GM20431 (cell line): ENCODE measurements around the gene NIPBL.
"Not testable (repeated sequence)": the region's sequence is repeated elsewhere in the genome, so short reads cannot be mapped to it uniquely, and the experiment has no call there.

Experiments used
- in situ Hi-C: fragments of 300-500 bp; cut with MseI, MboI; formaldehyde crosslinking; loops from one replicate; pipeline ENCODE4 v1.15.0; 2020; ENCODE audit warnings: low sequenced_read_pairs; ENCODE audit not compliant: unreplicated experiment

The NIPBL gene

GRCh38 chr5:37002176-37002751 lies 125.7 kb downstream of the NIPBL start:
- in situ Hi-C loops, result no loop called here

- in situ Hi-C loops, result no loop called here
Observed at GRCh38 chr5:37005252-37005651, 128.7 kb downstream of the NIPBL start.

DNA sequence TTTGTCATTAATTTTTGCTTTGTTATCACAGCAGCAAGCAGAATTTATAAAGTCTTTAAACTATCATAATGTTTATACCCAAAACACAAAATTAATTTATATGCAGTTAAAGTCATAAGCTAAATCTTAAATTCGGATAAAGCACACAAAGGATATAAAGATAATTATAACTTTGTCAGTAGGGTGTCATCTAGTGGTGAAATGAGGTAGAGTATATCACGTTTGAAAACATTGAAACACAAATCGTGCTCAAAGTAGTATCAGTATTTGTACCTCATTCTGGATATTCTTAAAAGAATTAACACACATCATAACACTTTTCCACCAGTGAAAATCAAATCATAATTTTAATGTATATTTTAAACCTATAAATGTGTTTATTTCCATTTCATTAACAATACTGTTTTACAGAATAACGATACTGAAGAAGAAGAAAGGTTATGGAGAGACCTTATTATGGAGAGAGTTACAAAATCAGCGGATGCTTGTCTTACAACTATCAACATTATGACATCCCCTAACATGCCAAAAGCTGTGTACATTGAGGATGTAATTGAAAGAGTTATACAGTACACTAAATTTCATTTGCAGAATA lies 129.5 kb downstream of the NIPBL start:
- in situ Hi-C loops, result no loop called here

DNA sequence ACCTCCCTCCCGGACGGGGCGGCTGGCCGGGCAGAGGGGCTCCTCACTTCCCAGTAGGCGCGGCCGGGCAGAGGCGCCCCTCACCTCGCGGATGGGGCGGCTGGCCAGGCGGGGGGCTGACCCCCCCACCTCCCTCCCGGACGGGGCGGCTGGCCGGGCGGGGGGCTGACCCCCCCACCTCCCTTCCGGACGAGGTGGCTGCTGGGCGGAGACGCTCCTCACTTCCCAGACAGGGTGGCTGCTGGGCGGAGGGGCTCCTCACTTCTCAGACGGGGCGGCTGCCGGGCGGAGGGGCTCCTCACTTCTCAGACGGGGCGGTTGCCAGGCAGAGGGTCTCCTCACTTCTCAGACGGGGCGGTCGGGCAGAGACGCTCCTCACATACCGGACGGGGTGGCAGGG lies 136.6 kb downstream of the NIPBL start:
- in situ Hi-C loops, result not testable (repeated sequence)

- in situ Hi-C loops, result no loop called here
Observed at GRCh38 chr5:37014321-37014720, 137.8 kb downstream of the NIPBL start.

GRCh38 chr5:37015795-37016666 lies 139.5 kb downstream of the NIPBL start:
- in situ Hi-C loops, result no loop called here

- in situ Hi-C loops, result no loop called here
Observed at GRCh38 chr5:37028910-37029309, 152.3 kb downstream of the NIPBL start.

DNA sequence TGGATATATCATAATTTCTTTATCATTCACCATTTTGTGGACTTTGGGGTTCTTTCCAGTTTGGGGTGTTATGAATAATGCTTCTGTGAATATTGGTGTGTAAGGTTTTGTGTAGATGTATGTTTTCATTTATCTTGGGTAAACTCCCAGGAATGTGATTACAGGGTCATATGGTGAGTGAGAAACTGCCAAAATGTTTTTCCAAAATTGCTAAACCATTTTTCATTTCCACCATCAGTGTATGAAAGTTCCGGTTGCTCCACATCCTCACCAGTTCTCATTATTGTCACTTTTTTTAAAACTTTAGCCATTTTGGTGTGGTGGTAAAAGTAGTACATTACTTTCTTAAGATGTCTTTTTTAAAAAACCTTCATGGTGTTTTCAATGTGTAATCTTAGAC lies 152.9 kb downstream of the NIPBL start:
- in situ Hi-C loops, result no loop called here

DNA sequence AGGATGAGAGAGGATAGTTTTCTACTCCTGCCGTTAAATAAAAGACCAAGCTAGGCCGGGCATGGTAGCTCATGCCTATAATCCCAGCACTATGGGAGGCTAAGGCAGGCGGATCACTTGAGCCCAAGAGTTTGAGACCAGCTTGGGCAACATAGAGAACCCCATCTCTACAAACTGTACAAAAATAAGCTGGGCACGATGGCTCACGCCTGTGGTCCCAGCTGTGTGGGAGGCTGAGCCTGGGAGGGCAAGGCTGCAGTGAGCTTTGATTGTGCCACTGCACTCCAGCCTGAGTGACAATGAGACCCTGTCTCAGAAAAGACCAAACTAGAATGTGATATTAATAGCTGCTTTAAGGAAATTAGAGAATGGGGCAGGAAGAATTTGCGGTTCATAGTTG lies 158.4 kb downstream of the NIPBL start:
- in situ Hi-C loops, result no loop called here

- in situ Hi-C loops, result no loop called here
Observed at GRCh38 chr5:37037840-37038239, 161.3 kb downstream of the NIPBL start.

- in situ Hi-C loops, result no loop called here
Observed at GRCh38 chr5:37039824-37040223, 163.3 kb downstream of the NIPBL start.

DNA sequence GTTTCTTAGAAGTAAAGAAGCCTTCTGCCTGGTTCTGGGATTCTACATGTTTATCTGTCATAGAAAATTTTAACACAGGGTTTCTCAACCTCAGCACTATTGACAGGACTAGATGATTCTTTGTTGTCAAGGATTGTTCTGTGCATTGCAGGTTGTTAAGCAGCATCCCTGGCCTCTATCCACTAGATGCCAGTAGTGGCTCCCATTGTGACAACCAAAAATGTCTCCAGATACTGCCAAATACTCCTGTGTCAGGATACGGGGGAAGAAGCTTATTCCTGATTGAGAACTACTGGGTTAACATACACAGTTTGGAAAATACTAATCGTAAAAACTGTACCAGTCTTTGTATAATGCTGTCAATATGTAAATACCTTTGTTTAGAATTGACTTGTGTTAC lies 167.1 kb downstream of the NIPBL start:
- in situ Hi-C loops, result no loop called here

DNA sequence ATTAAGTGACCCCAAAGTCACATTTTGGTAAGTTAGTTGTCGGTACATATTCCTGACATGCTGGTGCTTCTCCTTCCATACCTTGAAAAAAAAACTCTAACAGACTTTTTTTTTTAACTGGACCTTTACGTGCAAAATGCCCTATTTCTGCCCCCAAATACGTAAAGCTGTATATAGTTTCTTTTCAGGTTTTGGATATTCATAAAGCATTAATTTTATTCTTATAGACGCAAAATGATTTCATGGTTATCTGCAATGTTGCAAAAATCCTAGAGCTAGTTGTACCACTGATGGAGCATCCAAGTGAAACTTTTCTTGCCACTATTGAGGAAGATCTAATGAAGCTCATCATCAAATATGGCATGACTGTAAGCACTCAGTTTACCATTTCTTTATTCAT lies 167.6 kb downstream of the NIPBL start:
- in situ Hi-C loops, result no loop called here

GRCh38 chr5:37045703-37046102 lies 169.1 kb downstream of the NIPBL start:
- in situ Hi-C loops, result no loop called here

GRCh38 chr5:37047947-37048346 lies 171.4 kb downstream of the NIPBL start:
- in situ Hi-C loops, result no loop called here

- in situ Hi-C loops, result no loop called here
Observed at GRCh38 chr5:37054391-37054790, 177.8 kb downstream of the NIPBL start.

- in situ Hi-C loops, result no loop called here
Observed at GRCh38 chr5:37055383-37055990, 178.9 kb downstream of the NIPBL start.

GRCh38 chr5:37056762-37057161 lies 180.2 kb downstream of the NIPBL start:
- in situ Hi-C loops, result no loop called here

GRCh38 chr5:37060030-37060429 lies 183.5 kb downstream of the NIPBL start:
- in situ Hi-C loops, result no loop called here

- in situ Hi-C loops, result no loop called here
Observed at GRCh38 chr5:37063739-37064138, 187.2 kb downstream of the NIPBL start.

GRCh38 chr5:37064442-37064841 lies 187.9 kb downstream of the NIPBL start:
- in situ Hi-C loops, result no loop called here
